WTC11 (cell line): ENCODE data around the gene ANAPC4. TPM values are rescaled to one million over a fixed set of nuclear protein-coding genes. Genes with fewer than 3 reads are reported as not detected.

ENCODE experiments used
- ATAC-seq: fragments of 200-7000 bp; cut with Tn5 transposase; 2 replicates; pipeline ENCODE4 v1.10.0; 2021; ENCODE audit warnings: mild to moderate bottlenecking, moderate library complexity
- CTCF ChIA-PET: fragments of 300-600 bp; sonication (Branson Sonifier 250); formaldehyde crosslinking; loops from one replicate; lab custom pipeline; 2021; ENCODE audit warnings: antibody characterized with exemption; lab: Charles Lee
- POLR2A ChIA-PET: fragments of 350-600 bp; sonication (Branson Sonifier 250); formaldehyde crosslinking; loops from one replicate; lab custom pipeline; 2021; ENCODE audit warnings: antibody characterized with exemption; lab: Charles Lee
- DNase-seq: peaks from one replicate; pipeline ENCODE4 v3.0.0; 2021; ENCODE audit warnings: low spot score
- H3K27ac Mint-ChIP-seq: 2 replicates; pipeline ENCODE4 v1.8.0; 2021; ENCODE audit warnings: mixed read lengths
- H3K27me3 Mint-ChIP-seq: 2 replicates; pipeline ENCODE4 v1.8.0; 2021; ENCODE audit warnings: low read depth, mild to moderate bottlenecking, moderate library complexity, mixed read lengths
- H3K36me3 Mint-ChIP-seq: 2 replicates; pipeline ENCODE4 v1.8.0; 2021; ENCODE audit warnings: mixed read lengths
- H3K4me1 Mint-ChIP-seq: 2 replicates; pipeline ENCODE4 v1.8.0; 2022; ENCODE audit warnings: mixed read lengths
- H3K4me3 Mint-ChIP-seq: 2 replicates; pipeline ENCODE4 v1.8.0; 2021; ENCODE audit warnings: mild to moderate bottlenecking, moderate library complexity, mixed read lengths
- H3K9me3 Mint-ChIP-seq: 2 replicates; pipeline ENCODE4 v1.8.0; 2021; ENCODE audit warnings: mixed read lengths
- ATF1 ChIP-seq: sonication (generic); formaldehyde crosslinking; IDR thresholded peaks from 2 replicates; pipeline ENCODE4 v1.8.1; 2023; ENCODE audit warnings: mild to moderate bottlenecking, moderate library complexity, missing genetic modification reagents
- CREB1 ChIP-seq: sonication (generic); formaldehyde crosslinking; IDR thresholded peaks from 2 replicates; pipeline ENCODE4 v1.8.0; 2023; ENCODE audit warnings: mild to moderate bottlenecking, missing genetic modification reagents
- ELF4 ChIP-seq: sonication (generic); formaldehyde crosslinking; IDR thresholded peaks from 2 replicates; pipeline ENCODE4 v1.8.1; 2022; ENCODE audit warnings: low read depth, mild to moderate bottlenecking, moderate library complexity, missing genetic modification reagents
- ETV6 ChIP-seq: sonication (generic); formaldehyde crosslinking; IDR thresholded peaks from 2 replicates; pipeline ENCODE4 v1.8.1; 2022; ENCODE audit warnings: mild to moderate bottlenecking, missing genetic modification reagents
- FOXJ3 ChIP-seq: sonication (generic); formaldehyde crosslinking; IDR thresholded peaks from 2 replicates; pipeline ENCODE4 v1.9.0; 2021; ENCODE audit warnings: missing genetic modification reagents, mild to moderate bottlenecking, borderline replicate concordance
- GRHL2 ChIP-seq: fragments of 250-450 bp; sonication (Bioruptor Pico); IDR thresholded peaks from 2 replicates; pipeline ENCODE4 v1.8.0; 2022; ENCODE audit warnings: mild to moderate bottlenecking, moderate library complexity; ENCODE audit not compliant: insufficient replicate concordance, severe bottlenecking
- GTF2I ChIP-seq: fragments of 250-450 bp; sonication (Bioruptor Pico); conservative IDR thresholded peaks from 2 replicates; pipeline ENCODE4 v1.4.0; 2021; ENCODE audit warnings: mild to moderate bottlenecking
- JUN ChIP-seq: sonication (generic); formaldehyde crosslinking; IDR thresholded peaks from 2 replicates; pipeline ENCODE4 v1.8.0; 2023; ENCODE audit warnings: mild to moderate bottlenecking, missing genetic modification reagents
- KAT7 ChIP-seq: sonication (generic); formaldehyde crosslinking; IDR thresholded peaks from 2 replicates; pipeline ENCODE4 v1.8.1; 2023; ENCODE audit warnings: missing genetic modification reagents, mild to moderate bottlenecking, borderline replicate concordance
- NFATC4 ChIP-seq: fragments of 250-450 bp; sonication (Bioruptor Pico); IDR thresholded peaks from 2 replicates; pipeline ENCODE4 v1.9.0; 2021; ENCODE audit warnings: mild to moderate bottlenecking
- NR2C2 ChIP-seq: sonication (generic); formaldehyde crosslinking; IDR thresholded peaks from 2 replicates; pipeline ENCODE4 v1.8.0; 2022; ENCODE audit warnings: mild to moderate bottlenecking, missing genetic modification reagents
- NR3C1 ChIP-seq: sonication (generic); formaldehyde crosslinking; conservative IDR thresholded peaks from 2 replicates; pipeline ENCODE4 v1.8.1; 2023; ENCODE audit warnings: low read depth, mild to moderate bottlenecking, missing genetic modification reagents
- OVOL2 ChIP-seq: fragments of 250-450 bp; sonication (Bioruptor Pico); IDR thresholded peaks from 2 replicates; pipeline ENCODE4 v1.9.0; 2021; ENCODE audit warnings: mild to moderate bottlenecking, borderline replicate concordance
- RORB ChIP-seq: fragments of 250-450 bp; sonication (Bioruptor Pico); IDR thresholded peaks from 2 replicates; pipeline ENCODE4 v1.9.0; 2021; ENCODE audit warnings: mild to moderate bottlenecking
- SMAD3 ChIP-seq: sonication (generic); formaldehyde crosslinking; IDR thresholded peaks from 2 replicates; pipeline ENCODE4 v1.8.0; 2022; ENCODE audit warnings: missing genetic modification reagents, mild to moderate bottlenecking, borderline replicate concordance
- SP1 ChIP-seq: sonication (generic); formaldehyde crosslinking; conservative IDR thresholded peaks from 2 replicates; pipeline ENCODE4 v1.8.1; 2022; ENCODE audit warnings: missing genetic modification reagents
- TP53 ChIP-seq: sonication (generic); formaldehyde crosslinking; IDR thresholded peaks from 2 replicates; pipeline ENCODE4 v1.8.1; 2023; ENCODE audit warnings: mild to moderate bottlenecking, missing genetic modification reagents
- USF1 ChIP-seq: sonication (generic); formaldehyde crosslinking; IDR thresholded peaks from 2 replicates; pipeline ENCODE4 v1.8.0; 2022; ENCODE audit warnings: mild to moderate bottlenecking, missing genetic modification reagents
- USF2 ChIP-seq: sonication (generic); formaldehyde crosslinking; IDR thresholded peaks from 2 replicates; pipeline ENCODE4 v1.8.1; 2023; ENCODE audit warnings: mild to moderate bottlenecking, missing genetic modification reagents, moderate library complexity
- ZBTB21 ChIP-seq: sonication (generic); formaldehyde crosslinking; IDR thresholded peaks from 2 replicates; pipeline ENCODE4 v1.8.1; 2023; ENCODE audit warnings: mild to moderate bottlenecking, missing genetic modification reagents, borderline replicate concordance
- ZBTB43 ChIP-seq: sonication (generic); formaldehyde crosslinking; IDR thresholded peaks from 2 replicates; pipeline ENCODE4 v1.8.1; 2023; ENCODE audit warnings: mild to moderate bottlenecking, missing genetic modification reagents
- ZNF138 ChIP-seq: sonication (generic); formaldehyde crosslinking; conservative IDR thresholded peaks from 2 replicates; pipeline ENCODE4 v1.8.1; 2022; ENCODE audit warnings: mild to moderate bottlenecking, moderate library complexity, missing genetic modification reagents
- ZNF232 ChIP-seq: sonication (generic); formaldehyde crosslinking; IDR thresholded peaks from 2 replicates; pipeline ENCODE4 v1.8.0; 2022; ENCODE audit warnings: mild to moderate bottlenecking, missing genetic modification reagents
- ZNF317 ChIP-seq: sonication (generic); formaldehyde crosslinking; IDR thresholded peaks from 2 replicates; pipeline ENCODE4 v1.8.1; 2023; ENCODE audit warnings: low read depth, mild to moderate bottlenecking, moderate library complexity, missing genetic modification reagents, borderline replicate concordance
- ZNF423 ChIP-seq: fragments of 250-450 bp; sonication (Bioruptor Pico); IDR thresholded peaks from 2 replicates; pipeline ENCODE4 v2.1.2; 2022; ENCODE audit warnings: mild to moderate bottlenecking, moderate library complexity
- total RNA-seq: library from RNA; stranded (reverse); gene quantifications from 3 replicates; pipeline ENCODE4 v1.2.3, GENCODE V29; 2021
- TF ChIP-seq, protein P1 (sequence below): sonication (generic); formaldehyde crosslinking; IDR thresholded peaks from 2 replicates; pipeline ENCODE4 v1.8.0; 2023; ENCODE audit warnings: missing genetic modification reagents
- TF ChIP-seq, protein P2 (sequence below): fragments of 250-450 bp; sonication (Bioruptor Pico); IDR thresholded peaks from 2 replicates; pipeline ENCODE4 v1.9.0; 2021; ENCODE audit warnings: mild to moderate bottlenecking
- TF ChIP-seq, protein P3 (sequence below): sonication (generic); formaldehyde crosslinking; IDR thresholded peaks from 2 replicates; pipeline ENCODE4 v1.8.1; 2023; ENCODE audit warnings: mild to moderate bottlenecking, missing genetic modification reagents

Gene ANAPC4
- total RNA-seq, 1 experiment from 2014 or later, result 40.5 TPM

DNA sequence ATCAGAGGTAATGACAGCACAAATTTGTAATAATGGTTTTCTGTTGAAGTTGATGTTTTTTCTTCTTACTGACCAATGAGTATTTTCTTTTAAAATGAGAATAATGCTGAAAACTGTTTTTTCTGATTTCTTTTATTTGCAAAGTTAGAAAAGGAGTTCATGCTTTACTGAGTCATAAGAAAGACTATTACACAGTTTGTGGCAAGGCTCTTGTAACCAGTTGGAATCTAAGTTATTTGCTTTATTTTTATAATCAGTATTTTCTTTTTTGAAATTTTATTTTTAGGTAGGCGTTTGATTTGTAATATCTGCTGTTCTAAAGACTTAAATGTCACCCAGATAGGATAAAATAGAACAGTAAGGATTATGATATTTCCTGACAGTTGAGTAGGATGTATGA is 25.5 kb downstream of the ANAPC4 start:
- H3K27me3 Mint-ChIP-seq, result no peaks in the 10 kb centered on the region
- no peak for DNase-seq
- H3K36me3 Mint-ChIP-seq, result peaks cover 49% of the 10 kb centered on the region
- no peaks in the 10 kb centered on the region for H3K4me1 Mint-ChIP-seq
- H3K27ac Mint-ChIP-seq, result no peak overlapping the region
- H3K4me3 Mint-ChIP-seq, result no peak overlapping the region
- no peaks in the 10 kb centered on the region for H3K9me3 Mint-ChIP-seq
- ChIA-PET CTCF (no interaction called here), POLR2A (no interaction called here)
- no peak for ATAC-seq
- TF ChIP-seq GTF2I (CRISPR knock-in tag) (no peak), CREB1 (no peak), ELF4 (no peak), ATF1 (CRISPR knock-in tag) (no peak), FOXJ3 (CRISPR knock-in tag) (no peak), USF1 (CRISPR knock-in tag) (no peak), NR3C1 (CRISPR knock-in tag) (no peak), NFATC4 (CRISPR knock-in tag) (no peak), ZNF423 (CRISPR knock-in tag) (no peak), ETV6 (CRISPR knock-in tag) (no peak)

DNA sequence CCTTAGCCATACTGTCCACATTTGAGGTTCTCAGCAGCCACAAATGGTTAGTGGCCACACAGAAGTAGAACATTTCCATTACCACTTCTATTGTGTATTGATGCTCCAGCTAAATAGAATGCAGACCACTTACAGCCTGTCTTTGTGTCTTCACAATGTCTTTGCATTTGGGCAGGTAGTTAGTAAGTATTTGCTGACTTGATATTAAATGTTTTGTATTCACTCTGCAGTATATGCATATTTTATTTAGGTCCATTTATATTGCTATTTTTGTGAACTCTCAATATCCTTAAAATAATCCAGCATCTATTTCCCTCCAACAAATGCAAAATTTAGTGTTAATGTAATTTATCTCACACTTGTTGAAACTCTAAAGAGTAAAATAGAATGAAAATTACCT is 26.6 kb downstream of the ANAPC4 start:
- TF ChIP-seq ZNF232 (CRISPR knock-in tag) (no peak), SP1 (no peak), TP53 (CRISPR knock-in tag) (no peak), USF2 (CRISPR knock-in tag) (no peak), FOXJ3 (CRISPR knock-in tag) (no peak), KAT7 (CRISPR knock-in tag) (no peak), ZBTB43 (no peak), NR2C2 (no peak), ZNF317 (CRISPR knock-in tag) (no peak), OVOL2 (CRISPR knock-in tag) (no peak), ZNF138 (CRISPR knock-in tag) (no peak), RORB (CRISPR knock-in tag) (no peak), GRHL2 (CRISPR knock-in tag) (no peak), SMAD3 (CRISPR knock-in tag) (no peak), ZBTB21 (CRISPR knock-in tag) (no peak), JUN (no peak)
- TF ChIP-seq, protein P1, sequence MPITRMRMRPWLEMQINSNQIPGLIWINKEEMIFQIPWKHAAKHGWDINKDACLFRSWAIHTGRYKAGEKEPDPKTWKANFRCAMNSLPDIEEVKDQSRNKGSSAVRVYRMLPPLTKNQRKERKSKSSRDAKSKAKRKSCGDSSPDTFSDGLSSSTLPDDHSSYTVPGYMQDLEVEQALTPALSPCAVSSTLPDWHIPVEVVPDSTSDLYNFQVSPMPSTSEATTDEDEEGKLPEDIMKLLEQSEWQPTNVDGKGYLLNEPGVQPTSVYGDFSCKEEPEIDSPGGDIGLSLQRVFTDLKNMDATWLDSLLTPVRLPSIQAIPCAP (CRISPR knock-in tag), result no peak
- TF ChIP-seq, protein P2, sequence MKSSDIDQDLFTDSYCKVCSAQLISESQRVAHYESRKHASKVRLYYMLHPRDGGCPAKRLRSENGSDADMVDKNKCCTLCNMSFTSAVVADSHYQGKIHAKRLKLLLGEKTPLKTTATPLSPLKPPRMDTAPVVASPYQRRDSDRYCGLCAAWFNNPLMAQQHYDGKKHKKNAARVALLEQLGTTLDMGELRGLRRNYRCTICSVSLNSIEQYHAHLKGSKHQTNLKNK (CRISPR knock-in tag), result no peak
- TF ChIP-seq, protein P3, sequence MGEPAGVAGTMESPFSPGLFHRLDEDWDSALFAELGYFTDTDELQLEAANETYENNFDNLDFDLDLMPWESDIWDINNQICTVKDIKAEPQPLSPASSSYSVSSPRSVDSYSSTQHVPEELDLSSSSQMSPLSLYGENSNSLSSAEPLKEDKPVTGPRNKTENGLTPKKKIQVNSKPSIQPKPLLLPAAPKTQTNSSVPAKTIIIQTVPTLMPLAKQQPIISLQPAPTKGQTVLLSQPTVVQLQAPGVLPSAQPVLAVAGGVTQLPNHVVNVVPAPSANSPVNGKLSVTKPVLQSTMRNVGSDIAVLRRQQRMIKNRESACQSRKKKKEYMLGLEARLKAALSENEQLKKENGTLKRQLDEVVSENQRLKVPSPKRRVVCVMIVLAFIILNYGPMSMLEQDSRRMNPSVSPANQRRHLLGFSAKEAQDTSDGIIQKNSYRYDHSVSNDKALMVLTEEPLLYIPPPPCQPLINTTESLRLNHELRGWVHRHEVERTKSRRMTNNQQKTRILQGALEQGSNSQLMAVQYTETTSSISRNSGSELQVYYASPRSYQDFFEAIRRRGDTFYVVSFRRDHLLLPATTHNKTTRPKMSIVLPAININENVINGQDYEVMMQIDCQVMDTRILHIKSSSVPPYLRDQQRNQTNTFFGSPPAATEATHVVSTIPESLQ (CRISPR knock-in tag), result no peak
- Mint-ChIP-seq H3K9me3 (no peaks in the 10 kb centered on the region), H3K4me3 (no peak overlapping the region), H3K36me3 (peaks cover 47% of the 10 kb centered on the region), H3K4me1 (no peaks in the 10 kb centered on the region), H3K27ac (no peak overlapping the region), H3K27me3 (no peaks in the 10 kb centered on the region)
- ChIA-PET POLR2A (no interaction called here), CTCF (no interaction called here)
- DNase-seq, result no peak
- no peak for ATAC-seq
